GM21423 (cell line): Measurements from ENCODE around the gene PAPOLG.
"Not testable (repeated sequence)": the region's sequence is repeated elsewhere in the genome, so short reads cannot be mapped to it uniquely, and the experiment has no call there.

Experiments
- ATAC-seq: cut with Tn5 transposase; IDR thresholded peaks from one replicate; pipeline ENCODE4 v1.9.1; 2021; ENCODE audit warnings: mild to moderate bottlenecking, moderate library complexity; ENCODE audit not compliant: unreplicated experiment

The PAPOLG gene

GRCh38 chr2:60771508-60771907 lies 15.4 kb downstream of the PAPOLG start:
- no peak for ATAC-seq

GRCh38 chr2:60775048-60775639 lies 19.1 kb downstream of the PAPOLG start:
- no peak for ATAC-seq

- no peak for ATAC-seq
These were observed 22.3 kb downstream of the PAPOLG start for GRCh38 chr2:60778352-60778751.

- ATAC-seq: no peak
These were observed 23.4 kb downstream of the PAPOLG start for GRCh38 chr2:60779426-60779825.

- no peak for ATAC-seq
These were observed 24.7 kb downstream of the PAPOLG start for GRCh38 chr2:60780721-60781120.

GRCh38 chr2:60793169-60793568 lies 37.1 kb downstream of the PAPOLG start:
- no peak for ATAC-seq

- ATAC-seq: no peak
These were observed 38.3 kb downstream of the PAPOLG start for GRCh38 chr2:60794271-60794863.

- ATAC-seq: peak; percentile 55
These were observed 40.8 kb downstream of the PAPOLG start for GRCh38 chr2:60796573-60797509.

- no peak for ATAC-seq
These were observed 48.4 kb downstream of the PAPOLG start for GRCh38 chr2:60804473-60804872.

GRCh38 chr2:60806595-60806987 lies 50.5 kb downstream of the PAPOLG start:
- no peak for ATAC-seq

- peak; percentile 75 for ATAC-seq
These were observed 51.1 kb downstream of the PAPOLG start for GRCh38 chr2:60806988-60807681.

- no peak for ATAC-seq
These were observed 52.3 kb downstream of the PAPOLG start for GRCh38 chr2:60808330-60808801.

- no peak for ATAC-seq
These were observed 55.7 kb downstream of the PAPOLG start for GRCh38 chr2:60811491-60812375.

- not testable (repeated sequence) for ATAC-seq
These were observed 61.1 kb downstream of the PAPOLG start for GRCh38 chr2:60817191-60817590.

- ATAC-seq: no peak
These were observed 62.2 kb downstream of the PAPOLG start for GRCh38 chr2:60818272-60818671.

- ATAC-seq: no peak
These were observed 63.2 kb downstream of the PAPOLG start for GRCh38 chr2:60819155-60819862.

- ATAC-seq: no peak
These were observed 63.9 kb downstream of the PAPOLG start for GRCh38 chr2:60819936-60820335.

- ATAC-seq: no peak
These were observed 64.5 kb downstream of the PAPOLG start for GRCh38 chr2:60820416-60821132.

- no peak for ATAC-seq
These were observed 65.0 kb downstream of the PAPOLG start for GRCh38 chr2:60821133-60821469.
